K562 (cell line): ENCODE measurements around the gene LRRC47. TPM values are rescaled to one million over a fixed set of nuclear protein-coding genes. Genes with fewer than 3 reads are reported as not detected.

Experiments
- CBX3 ChIP-seq, 2 experiments: IDR thresholded peaks; 1 replicate in 1 of 2; 2 replicates in 1 of 2; pipeline ENCODE4 v1.6.1; 2012; ENCODE audit warnings: inconsistent platforms in 2 of 2, low read length in 2 of 2, borderline replicate concordance in 1 of 2, control low read depth in 1 of 2
- CBX8 ChIP-seq: fragments of 200-600 bp; sonication (generic); IDR thresholded peaks from 2 replicates; pipeline ENCODE4 v1.6.1; 2012; ENCODE audit warnings: borderline replicate concordance, mixed run types, low read depth, mild to moderate bottlenecking, moderate library complexity, mixed read lengths, low read length, control low read depth, inconsistent platforms; ENCODE audit not compliant: poor library complexity, severe bottlenecking; ENCODE audit errors: extremely low read depth
- CTBP1 ChIP-seq: fragments of 450-650 bp; IDR thresholded peaks from 2 replicates; pipeline ENCODE4 v1.6.1; 2016; ENCODE audit warnings: borderline replicate concordance
- ELF4 ChIP-seq: fragments of 450-650 bp; formaldehyde crosslinking; IDR thresholded peaks from 2 replicates; pipeline ENCODE4 v1.4.0; 2022; ENCODE audit warnings: missing genetic modification characterization
- ESRRB ChIP-seq: fragments of 250-450 bp; sonication (Bioruptor Pico); IDR thresholded peaks from 2 replicates; pipeline ENCODE4 v1.5.0; 2020; ENCODE audit warnings: mild to moderate bottlenecking, moderate library complexity, borderline replicate concordance
- EZH2 ChIP-seq: IDR thresholded peaks from 2 replicates; pipeline ENCODE4 v1.6.1; 2012; ENCODE audit warnings: low read depth, mild to moderate bottlenecking, inconsistent platforms, low read length, borderline replicate concordance
- POLR2AphosphoS5 ChIP-seq: IDR thresholded peaks from 2 replicates; pipeline ENCODE4 v1.6.1; 2011; ENCODE audit warnings: mild to moderate bottlenecking, low read depth, low read length, moderate library complexity; ENCODE audit not compliant: control insufficient read depth, insufficient read depth
- SRSF7 ChIP-seq: fragments of 200-400 bp; formaldehyde crosslinking; optimal IDR thresholded peaks from 2 replicates; pipeline ENCODE3; 2017; ENCODE audit warnings: mild to moderate bottlenecking, low read depth, low read length
- TAL1 ChIP-seq: fragments of 450-650 bp; IDR thresholded peaks from 2 replicates; pipeline ENCODE4 v1.6.1; 2016; ENCODE audit warnings: mild to moderate bottlenecking
- TEAD4 ChIP-seq, 2 experiments: sonication (generic) in 1 of 2; formaldehyde crosslinking in 1 of 2; IDR thresholded peaks; 2 replicates each; pipeline versions ENCODE4 v1.6.1 to v1.8.0; 2012 to 2022; ENCODE audit warnings: borderline replicate concordance in 1 of 2, inconsistent platforms in 1 of 2, low read length in 1 of 2, mild to moderate bottlenecking in 1 of 2, missing genetic modification reagents in 1 of 2
- ZEB2 ChIP-seq: fragments of 450-650 bp; IDR thresholded peaks from 2 replicates; pipeline ENCODE4 v1.6.1; 2016
- ZNF354B ChIP-seq: fragments of 250-450 bp; sonication (Bioruptor Pico); IDR thresholded peaks from 2 replicates; pipeline ENCODE4 v1.4.0; 2020
- ZNF395 ChIP-seq: fragments of 200-800 bp; sonication (Bioruptor generic); IDR thresholded peaks from 2 replicates; pipeline ENCODE4 v1.6.1; 2017; ENCODE audit warnings: missing genetic modification characterization, missing compliant biosample characterization
- polyA plus RNA-seq, 8 experiments: library from polyadenylated mRNA; depleted of rRNA in 4 of 8; stranded (reverse) in 5 of 8; unstranded in 3 of 8; fragments of >200 nt; fragmentation: Nextera tagmentation in 2 of 8; fragmentation: Illumina TruSeq in 1 of 8; extraction: Ambion mirVana in 2 of 8; extraction: Trizol in 1 of 8; gene quantifications; 2 replicates each; pipeline versions ENCODE4 v1.2.1 to v1.2.3, GENCODE V29; 2011 to 2014; ENCODE audit warnings: inconsistent platforms in 1 of 8, missing spikeins in 1 of 8
- total RNA-seq, 7 experiments: library from RNA; depleted of rRNA in 6 of 7; stranded (reverse); fragments of >200 nt in 6 of 7; fragmentation: Illumina TruSeq in 2 of 7; extraction: Trizol in 2 of 7; gene quantifications; 2 replicates each; pipeline versions ENCODE4 v1.2.1 to v1.2.3, GENCODE V29; 2011 to 2021; ENCODE audit warnings: low replicate concordance in 1 of 7
- TF ChIP-seq, protein P1 (sequence below): fragments of 450-650 bp; IDR thresholded peaks from 2 replicates; pipeline ENCODE4 v1.6.1; 2018; ENCODE audit not compliant: partially characterized antibody
- TF ChIP-seq, protein P2 (sequence below): sonication (generic); formaldehyde crosslinking; IDR thresholded peaks from 2 replicates; pipeline ENCODE4 v1.9.0; 2022; ENCODE audit warnings: mild to moderate bottlenecking, missing genetic modification reagents

LRRC47 gene
- total and polyA plus RNA-seq, 9 of the 15 experiments (the other 6 are each of a cell fraction or from before 2014, with no cell fraction given), result 4.6 to 68.0 (median 35.9) TPM

GRCh38 chr1:3807769-3808168, 11.5 kb upstream of the LRRC47 start (continued):
- TF ChIP-seq, protein P1, sequence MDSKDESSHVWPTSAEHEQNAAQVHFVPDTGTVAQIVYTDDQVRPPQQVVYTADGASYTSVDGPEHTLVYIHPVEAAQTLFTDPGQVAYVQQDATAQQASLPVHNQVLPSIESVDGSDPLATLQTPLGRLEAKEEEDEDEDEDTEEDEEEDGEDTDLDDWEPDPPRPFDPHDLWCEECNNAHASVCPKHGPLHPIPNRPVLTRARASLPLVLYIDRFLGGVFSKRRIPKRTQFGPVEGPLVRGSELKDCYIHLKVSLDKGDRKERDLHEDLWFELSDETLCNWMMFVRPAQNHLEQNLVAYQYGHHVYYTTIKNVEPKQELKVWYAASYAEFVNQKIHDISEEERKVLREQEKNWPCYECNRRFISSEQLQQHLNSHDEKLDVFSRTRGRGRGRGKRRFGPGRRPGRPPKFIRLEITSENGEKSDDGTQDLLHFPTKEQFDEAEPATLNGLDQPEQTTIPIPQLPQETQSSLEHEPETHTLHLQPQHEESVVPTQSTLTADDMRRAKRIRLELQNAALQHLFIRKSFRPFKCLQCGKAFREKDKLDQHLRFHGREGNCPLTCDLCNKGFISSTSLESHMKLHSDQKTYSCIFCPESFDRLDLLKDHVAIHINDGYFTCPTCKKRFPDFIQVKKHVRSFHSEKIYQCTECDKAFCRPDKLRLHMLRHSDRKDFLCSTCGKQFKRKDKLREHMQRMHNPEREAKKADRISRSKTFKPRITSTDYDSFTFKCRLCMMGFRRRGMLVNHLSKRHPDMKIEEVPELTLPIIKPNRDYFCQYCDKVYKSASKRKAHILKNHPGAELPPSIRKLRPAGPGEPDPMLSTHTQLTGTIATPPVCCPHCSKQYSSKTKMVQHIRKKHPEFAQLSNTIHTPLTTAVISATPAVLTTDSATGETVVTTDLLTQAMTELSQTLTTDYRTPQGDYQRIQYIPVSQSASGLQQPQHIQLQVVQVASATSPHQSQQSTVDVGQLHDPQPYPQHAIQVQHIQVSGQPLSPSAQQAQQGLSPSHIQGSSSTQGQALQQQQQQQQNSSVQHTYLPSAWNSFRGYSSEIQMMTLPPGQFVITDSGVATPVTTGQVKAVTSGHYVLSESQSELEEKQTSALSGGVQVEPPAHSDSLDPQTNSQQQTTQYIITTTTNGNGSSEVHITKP, result no peak
- TF ChIP-seq, protein P2, sequence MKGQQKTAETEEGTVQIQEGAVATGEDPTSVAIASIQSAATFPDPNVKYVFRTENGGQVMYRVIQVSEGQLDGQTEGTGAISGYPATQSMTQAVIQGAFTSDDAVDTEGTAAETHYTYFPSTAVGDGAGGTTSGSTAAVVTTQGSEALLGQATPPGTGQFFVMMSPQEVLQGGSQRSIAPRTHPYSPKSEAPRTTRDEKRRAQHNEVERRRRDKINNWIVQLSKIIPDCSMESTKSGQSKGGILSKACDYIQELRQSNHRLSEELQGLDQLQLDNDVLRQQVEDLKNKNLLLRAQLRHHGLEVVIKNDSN (CRISPR knock-in tag), result no peak
- TF ChIP-seq SRSF7 (no peak), EZH2 (no peak), CBX8 (no peak), ZEB2 (peak; percentile 32; the same call in 1 of the 2 replicates), TAL1 (peak; percentile 43), ZNF354B (CRISPR knock-in tag) (no peak), ELF4 (CRISPR knock-in tag) (no peak), ESRRB (CRISPR knock-in tag) (no peak), CTBP1 (peak; percentile 87), TEAD4 (IDR thresholded peaks at IDR 0.05; ENCODE audit: low read length) (no peak; the same call in 1 of the 2 replicates), TEAD4 (CRISPR knock-in tag; IDR thresholded peaks at IDR 0.05; ENCODE audit: borderline replicate concordance) (no peak), POLR2AphosphoS5 (0 out of 2 replicates have a peak, but pooled peaks have one; percentile 19), ZNF395 (no peak), CBX3 (IDR thresholded peaks at IDR 0.05; ENCODE audit: borderline replicate concordance in 1 of 2, low read length in 2 of 2) (no peak)
